Neural crest cell (in vitro differentiated cells): ENCODE data around the gene GRIN2B. TPM values are rescaled to one million over a fixed set of nuclear protein-coding genes. Genes with fewer than 3 reads are reported as not detected.

Source experiments
- DNase-seq: peaks from one replicate; pipeline ENCODE4 v3.0.0; 2021; ENCODE audit warnings: low read depth, mixed read lengths, low spot score
- H3K27ac Mint-ChIP-seq: one replicate; pipeline ENCODE4 v1.8.0; 2021; ENCODE audit warnings: mild to moderate bottlenecking, mixed read lengths; ENCODE audit not compliant: unreplicated experiment
- H3K27me3 Mint-ChIP-seq: 2 replicates; pipeline ENCODE4 v1.8.0; 2021; ENCODE audit warnings: low read depth, mild to moderate bottlenecking, mixed read lengths
- H3K36me3 Mint-ChIP-seq: 2 replicates; pipeline ENCODE4 v1.8.0; 2021; ENCODE audit warnings: low read depth, mild to moderate bottlenecking, mixed read lengths
- H3K4me1 Mint-ChIP-seq: 2 replicates; pipeline ENCODE4 v1.8.0; 2021; ENCODE audit warnings: mixed read lengths
- H3K4me3 Mint-ChIP-seq: one replicate; pipeline ENCODE4 v1.8.0; 2021; ENCODE audit warnings: mild to moderate bottlenecking, mixed read lengths
- H3K9me3 Mint-ChIP-seq: 2 replicates; pipeline ENCODE4 v1.8.0; 2021; ENCODE audit warnings: mixed read lengths
- CTCF ChIP-seq: fragments of 200-600 bp; sonication (generic); conservative IDR thresholded peaks from 2 replicates; pipeline ENCODE4 v1.5.0; 2021; ENCODE audit warnings: antibody characterized with exemption, mild to moderate bottlenecking
- total RNA-seq: library from RNA; stranded (reverse); gene quantifications from 2 replicates; pipeline ENCODE4 v1.2.1, GENCODE V29; 2021

GRIN2B gene
- total RNA-seq, 1 donor from 2014 or later = 1.0 TPM

- Mint-ChIP-seq H3K27me3 (peaks cover 38% of the 10 kb centered on the region), H3K36me3 (no peaks in the 10 kb centered on the region), H3K4me3 (no peak overlapping the region), H3K4me1 (no peaks in the 10 kb centered on the region), H3K27ac (no peak overlapping the region), H3K9me3 (no peaks in the 10 kb centered on the region)
- TF ChIP-seq CTCF = no peak
- no peak for DNase-seq
Observed at GRCh38 chr12:13973996-13974395, 7.4 kb downstream of the GRIN2B start.

GRCh38 chr12:13970803-13971202 lies 10.6 kb downstream of the GRIN2B start:
- Mint-ChIP-seq H3K9me3 (no peaks in the 10 kb centered on the region), H3K27ac (no peak overlapping the region), H3K36me3 (no peaks in the 10 kb centered on the region), H3K27me3 (peaks cover 10% of the 10 kb centered on the region), H3K4me3 (no peak overlapping the region), H3K4me1 (no peaks in the 10 kb centered on the region)
- no peak for TF ChIP-seq CTCF
- no peak for DNase-seq

- Mint-ChIP-seq H3K4me3 (no peak overlapping the region), H3K36me3 (no peaks in the 10 kb centered on the region), H3K27ac (no peak overlapping the region), H3K27me3 (no peaks in the 10 kb centered on the region), H3K9me3 (no peaks in the 10 kb centered on the region), H3K4me1 (no peaks in the 10 kb centered on the region)
- no peak for TF ChIP-seq CTCF
- DNase-seq = no peak
Observed at GRCh38 chr12:13968281-13968680, 13.1 kb downstream of the GRIN2B start.

GRCh38 chr12:13964666-13965065 lies 16.7 kb downstream of the GRIN2B start:
- Mint-ChIP-seq H3K4me3 (no peak overlapping the region), H3K27me3 (no peaks in the 10 kb centered on the region), H3K4me1 (peaks cover 10% of the 10 kb centered on the region), H3K36me3 (no peaks in the 10 kb centered on the region), H3K27ac (no peak overlapping the region), H3K9me3 (no peaks in the 10 kb centered on the region)
- no peak for DNase-seq
- no peak for TF ChIP-seq CTCF

- Mint-ChIP-seq H3K27me3 (no peaks in the 10 kb centered on the region), H3K36me3 (peaks cover 2% of the 10 kb centered on the region), H3K9me3 (peaks cover 3% of the 10 kb centered on the region), H3K4me1 (peaks cover 19% of the 10 kb centered on the region), H3K27ac (no peak overlapping the region), H3K4me3 (no peak overlapping the region)
- DNase-seq = no peak
- TF ChIP-seq CTCF = peak; percentile 56
Observed at GRCh38 chr12:13962699-13963098, 18.7 kb downstream of the GRIN2B start.

- peaks cover 19% of the 10 kb centered on the region for H3K4me1 Mint-ChIP-seq
- no peak overlapping the region for H3K27ac Mint-ChIP-seq
- H3K9me3 Mint-ChIP-seq = peaks cover 3% of the 10 kb centered on the region
- TF ChIP-seq CTCF = no peak
- peaks cover 2% of the 10 kb centered on the region for H3K36me3 Mint-ChIP-seq
- no peak for DNase-seq
- no peak overlapping the region for H3K4me3 Mint-ChIP-seq
- no peaks in the 10 kb centered on the region for H3K27me3 Mint-ChIP-seq
Observed at GRCh38 chr12:13961971-13962370, 19.4 kb downstream of the GRIN2B start.
